HG03097 (cell line): Measurements from ENCODE around the gene ZBTB47.
A peak's percentile ranks its signal among the peaks of the same experiment; 100 is the strongest.

Experiments
- ATAC-seq: cut with Tn5 transposase; IDR thresholded peaks from one replicate; pipeline ENCODE4 v1.9.1; 2021; ENCODE audit not compliant: unreplicated experiment, low FRiP score

The ZBTB47 gene

DNA sequence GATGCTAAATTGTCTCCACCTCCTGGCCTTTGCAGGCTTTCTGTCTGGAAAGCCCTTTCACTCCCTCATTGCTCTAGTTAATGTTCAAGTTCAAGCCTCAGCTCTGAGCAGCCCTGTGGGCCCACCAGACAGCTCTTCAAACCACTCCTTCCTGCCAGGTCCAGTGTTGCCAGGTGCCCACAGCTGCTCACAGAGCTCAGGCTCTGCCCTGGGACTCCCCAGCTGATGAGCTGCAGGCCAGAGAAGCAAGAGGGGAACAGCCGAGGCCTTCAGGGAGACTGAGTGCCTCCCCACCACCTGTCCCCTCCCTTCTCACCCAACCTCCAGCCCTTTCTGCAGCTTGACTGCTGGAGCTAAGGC lies 1.3 kb upstream of the ZBTB47 start:
- ATAC-seq, result peak; percentile 30

GRCh38 chr3:42652611-42653302 lies 740 bp upstream of the ZBTB47 start:
- ATAC-seq, result peak; percentile 70

GRCh38 chr3:42653303-42653559 lies 266 bp upstream of the ZBTB47 start:
- no peak for ATAC-seq

DNA sequence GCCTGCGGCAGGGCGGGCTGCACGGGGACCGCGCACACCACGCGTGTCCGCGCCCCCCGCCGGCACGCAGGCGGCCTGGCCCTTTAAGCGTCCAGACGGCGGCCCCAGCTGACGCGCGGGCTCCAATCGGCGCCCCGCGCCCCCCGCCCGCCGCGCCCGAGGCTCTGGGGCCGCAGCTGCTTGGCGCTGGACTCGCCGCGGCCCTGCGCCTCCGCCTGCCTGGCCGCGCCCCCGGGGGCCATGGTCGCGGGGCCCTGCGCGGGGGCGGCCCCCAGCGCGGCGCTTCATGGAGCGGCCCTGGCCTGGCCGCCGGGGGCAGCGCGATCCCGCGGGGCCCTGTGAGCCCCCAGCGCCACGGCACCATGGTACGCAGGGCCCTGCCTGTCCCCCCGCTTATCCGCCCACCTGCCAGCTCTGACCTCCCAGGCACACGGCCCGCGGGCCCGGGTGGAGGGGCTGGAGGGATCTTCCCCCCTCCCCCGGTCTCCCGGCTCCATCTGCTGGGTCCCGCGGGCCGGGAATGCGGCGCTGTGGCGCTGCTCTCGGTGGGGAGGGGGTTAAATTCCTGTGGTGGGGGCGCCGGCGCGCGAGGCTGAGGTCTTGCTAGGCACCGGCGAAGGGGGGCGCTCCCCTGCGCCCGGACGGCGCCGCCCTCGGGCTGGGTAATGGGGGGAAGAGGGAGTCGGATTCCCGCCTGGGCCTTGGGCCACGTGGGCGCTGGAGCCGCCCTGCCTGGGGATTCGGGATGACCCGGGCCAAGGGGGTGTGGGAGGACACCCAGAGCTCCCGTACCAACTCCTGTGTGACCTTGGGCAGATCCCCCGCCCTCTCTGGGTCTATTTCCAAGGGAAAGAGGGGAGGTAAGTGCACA lies 1.1 kb downstream of the ZBTB47 start:
- ATAC-seq, result no peak

GRCh38 chr3:42655331-42655888 lies 1.9 kb downstream of the ZBTB47 start:
- ATAC-seq, result no peak

DNA sequence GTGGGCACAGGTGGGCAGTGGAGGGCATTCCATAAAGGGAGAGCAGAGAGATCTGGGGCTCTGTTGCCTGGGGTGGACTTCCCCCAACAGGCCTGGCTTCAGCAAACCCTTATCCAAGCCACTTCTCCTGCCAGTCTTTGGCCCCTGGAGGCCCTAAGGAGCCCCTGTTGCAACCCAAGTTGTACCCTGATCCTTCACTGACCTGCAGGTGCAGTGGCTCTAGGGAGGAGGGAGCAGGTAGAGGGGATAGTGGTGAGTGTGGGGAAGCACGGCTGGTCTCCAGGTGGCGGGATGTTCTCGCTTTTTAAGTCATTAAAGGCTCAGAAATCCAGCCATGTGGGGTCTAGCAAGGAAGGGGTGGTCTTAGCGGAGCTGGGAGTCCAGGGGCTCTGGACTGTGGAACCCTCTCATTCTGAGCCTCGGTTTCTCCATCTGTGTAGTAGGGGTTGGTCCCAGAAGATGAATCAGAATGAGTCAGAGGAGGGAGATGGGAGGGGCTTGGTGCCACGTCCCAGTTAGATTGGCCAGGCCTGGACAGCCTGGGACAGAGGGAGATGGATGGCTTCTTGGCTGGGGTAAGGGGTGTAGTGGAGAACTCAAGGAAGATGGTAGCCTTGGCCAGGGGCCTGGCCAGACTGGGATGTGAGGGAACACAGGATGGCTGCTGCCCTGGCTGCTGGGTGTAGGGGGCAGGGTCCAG lies 2.6 kb downstream of the ZBTB47 start:
- ATAC-seq, result no peak

- no peak for ATAC-seq
These were observed 3.4 kb downstream of the ZBTB47 start for GRCh38 chr3:42656680-42657610.

- no peak for ATAC-seq
These were observed 4.2 kb downstream of the ZBTB47 start for GRCh38 chr3:42657675-42658074.

DNA sequence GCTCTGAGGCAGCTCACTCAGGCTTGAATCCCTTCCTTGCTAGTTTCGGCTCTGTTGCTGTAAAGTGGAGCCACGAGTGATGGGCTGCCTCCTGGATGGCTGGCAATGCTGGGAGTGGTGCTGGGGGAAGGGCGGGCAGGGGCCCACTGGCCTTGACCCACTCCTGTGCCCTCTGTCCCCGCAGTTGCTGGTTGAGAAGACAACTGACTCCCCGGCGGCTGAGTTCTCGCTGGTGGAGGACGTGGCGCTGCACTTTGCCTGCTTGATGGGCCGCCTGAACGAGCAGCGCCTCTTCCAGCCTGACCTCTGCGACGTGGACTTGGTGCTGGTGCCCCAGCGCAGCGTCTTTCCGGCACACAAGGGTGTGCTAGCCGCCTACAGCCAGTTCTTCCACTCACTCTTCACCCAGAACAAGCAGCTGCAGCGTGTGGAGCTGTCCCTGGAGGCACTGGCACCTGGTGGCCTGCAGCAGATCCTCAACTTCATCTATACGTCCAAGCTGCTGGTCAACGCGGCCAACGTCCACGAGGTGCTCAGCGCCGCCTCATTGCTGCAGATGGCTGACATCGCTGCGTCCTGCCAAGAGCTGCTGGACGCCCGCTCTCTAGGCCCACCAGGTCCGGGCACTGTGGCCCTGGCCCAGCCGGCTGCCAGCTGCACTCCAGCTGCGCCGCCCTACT lies 4.7 kb downstream of the ZBTB47 start:
- ATAC-seq, result no peak

GRCh38 chr3:42658771-42659390 lies 5.4 kb downstream of the ZBTB47 start:
- no peak for ATAC-seq

DNA sequence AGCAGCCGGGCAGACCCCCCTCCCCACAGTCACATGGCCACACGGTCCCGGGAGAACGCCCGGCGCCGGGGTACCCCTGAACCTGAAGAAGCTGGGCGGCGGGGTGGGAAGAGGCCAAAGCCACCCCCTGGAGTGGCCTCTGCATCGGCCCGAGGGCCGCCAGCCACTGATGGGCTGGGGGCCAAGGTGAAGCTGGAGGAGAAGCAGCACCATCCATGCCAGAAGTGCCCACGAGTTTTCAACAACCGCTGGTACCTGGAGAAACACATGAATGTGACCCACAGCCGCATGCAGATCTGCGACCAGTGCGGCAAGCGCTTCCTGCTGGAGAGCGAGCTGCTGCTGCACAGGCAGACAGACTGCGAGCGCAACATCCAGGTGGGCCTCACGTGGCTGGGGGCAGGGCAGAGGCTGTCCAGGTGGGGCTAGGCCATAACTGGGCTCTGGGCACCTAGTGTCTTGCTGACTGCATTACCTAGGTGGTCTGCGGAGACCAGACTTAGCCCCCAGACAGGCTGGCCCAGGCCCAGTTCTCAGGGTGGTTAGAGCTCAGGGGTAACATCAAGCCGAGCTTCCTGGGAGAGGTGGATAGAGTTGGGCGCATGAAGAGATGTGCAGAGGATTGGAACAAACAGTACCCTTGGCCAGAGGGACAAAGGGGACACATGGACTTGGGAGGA lies 6.1 kb downstream of the ZBTB47 start:
- ATAC-seq, result no peak

DNA sequence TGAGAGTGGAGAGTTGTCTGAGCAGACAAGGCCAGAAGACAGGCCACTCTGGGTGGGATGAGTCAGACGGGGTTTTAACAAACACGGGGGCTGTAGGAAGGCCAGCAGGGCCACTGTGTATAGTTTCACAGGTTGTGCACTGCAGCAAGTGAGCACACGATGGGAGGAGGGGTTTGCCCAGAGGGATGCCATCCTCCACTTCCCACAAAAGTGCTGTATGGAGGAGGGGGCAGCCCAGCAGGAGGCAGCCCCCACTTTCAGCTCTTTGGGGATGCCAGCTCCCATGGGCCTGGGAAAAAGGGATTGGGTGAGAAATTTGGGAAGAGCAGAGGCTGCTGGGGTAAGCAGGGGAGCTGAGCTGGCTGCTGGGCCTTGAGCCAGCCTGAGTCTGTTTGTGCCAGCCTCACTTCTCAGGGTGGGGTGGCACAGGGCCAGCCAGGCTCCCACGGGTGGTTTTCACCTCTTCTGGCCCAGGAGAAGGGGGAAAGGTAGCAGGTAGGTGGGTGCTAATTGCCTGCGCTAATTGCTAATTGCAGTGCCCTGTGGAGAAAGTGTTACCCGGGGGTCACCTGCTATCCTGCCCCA lies 6.7 kb downstream of the ZBTB47 start:
- ATAC-seq, result no peak

- ATAC-seq, result no peak
These were observed 7.4 kb downstream of the ZBTB47 start for GRCh38 chr3:42660898-42661297.

- ATAC-seq, result no peak
These were observed 8.1 kb downstream of the ZBTB47 start for GRCh38 chr3:42661593-42662022.

DNA sequence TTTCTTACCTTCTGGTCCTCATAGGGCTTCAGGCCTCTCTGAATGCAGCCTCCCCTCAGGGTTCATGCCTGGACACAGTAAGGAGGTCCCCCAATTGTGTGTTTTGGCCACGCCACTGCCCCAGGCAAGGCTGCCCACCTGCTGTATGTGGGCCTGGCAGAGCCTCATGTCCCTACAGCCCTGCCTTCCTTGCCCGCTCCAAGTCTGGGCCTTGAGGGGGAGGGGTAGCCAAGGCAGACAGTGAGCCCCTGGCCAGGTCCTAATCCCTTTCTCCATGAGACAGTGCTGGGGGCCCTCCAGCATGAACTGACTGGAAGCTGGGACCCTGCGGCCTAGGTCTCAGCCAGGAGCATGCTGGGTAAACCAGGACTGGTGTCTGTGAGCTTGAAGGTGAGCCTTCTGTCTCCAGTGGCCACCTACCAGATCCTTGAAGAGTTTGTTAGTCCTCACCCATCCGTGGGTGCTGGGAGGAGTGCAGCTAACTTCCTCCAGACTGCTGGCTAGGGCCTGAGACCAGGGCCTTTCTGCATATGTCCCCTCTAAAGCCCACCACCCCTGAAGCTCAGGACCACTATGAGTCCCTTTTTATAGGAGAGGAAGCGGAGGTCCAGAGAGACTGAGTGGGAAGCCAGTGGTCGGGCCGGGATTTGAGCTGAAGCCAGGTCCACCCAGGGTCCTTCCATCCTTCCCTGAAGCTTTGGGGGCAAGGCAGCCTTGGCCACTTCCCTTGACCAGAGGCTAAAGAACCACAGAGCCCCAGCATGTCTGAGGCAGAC lies 8.7 kb downstream of the ZBTB47 start:
- no peak for ATAC-seq

- no peak for ATAC-seq
These were observed 9.5 kb downstream of the ZBTB47 start for GRCh38 chr3:42662813-42663535.
